Bronchial epithelial cell (primary cell): ENCODE results near the gene DLGAP1. TPM values are rescaled to one million over a fixed set of nuclear protein-coding genes. Genes with fewer than 3 reads are reported as not detected.
"Not testable (repeated sequence)": the region's sequence is repeated elsewhere in the genome, so short reads cannot be mapped to it uniquely, and the experiment has no call there.

ENCODE experiments used
- DNase-seq: peaks from one replicate; pipeline ENCODE4 v3.0.0-alpha.2; 2010; ENCODE audit warnings: low read depth
- FAIRE-seq: peaks from 2 replicates; lab custom pipeline; 2011; peaks lifted over from hg19 to GRCh38; lab: Jason Lieb, UNC
- H3K27me3 ChIP-seq: 2 replicates; pipeline ENCODE4 v1.5.1; 2011; ENCODE audit warnings: low read length; ENCODE audit not compliant: control insufficient read depth, insufficient read depth
- H3K36me3 ChIP-seq: 2 replicates; pipeline ENCODE4 v1.5.1; 2011; ENCODE audit warnings: low read length; ENCODE audit not compliant: control insufficient read depth, insufficient read depth
- H3K4me3 ChIP-seq: 2 replicates; pipeline ENCODE4 v1.5.1; 2011; ENCODE audit warnings: mild to moderate bottlenecking, low read depth, low read length, control low read depth
- total RNA-seq: library from RNA; depleted of rRNA; stranded (reverse); fragments of >200 nt; gene quantifications from 2 replicates; pipeline ENCODE4 v1.2.1, GENCODE V29; 2014
- TF ChIP-seq, protein P1 (sequence below): IDR thresholded peaks from 2 replicates; pipeline ENCODE4 v1.5.1; 2011; ENCODE audit warnings: mild to moderate bottlenecking, moderate library complexity, low read length, control low read depth, inconsistent platforms; ENCODE audit not compliant: insufficient read depth, severe bottlenecking

The DLGAP1 gene
- total RNA-seq, 1 donor from 2014 or later: not detected

DNA sequence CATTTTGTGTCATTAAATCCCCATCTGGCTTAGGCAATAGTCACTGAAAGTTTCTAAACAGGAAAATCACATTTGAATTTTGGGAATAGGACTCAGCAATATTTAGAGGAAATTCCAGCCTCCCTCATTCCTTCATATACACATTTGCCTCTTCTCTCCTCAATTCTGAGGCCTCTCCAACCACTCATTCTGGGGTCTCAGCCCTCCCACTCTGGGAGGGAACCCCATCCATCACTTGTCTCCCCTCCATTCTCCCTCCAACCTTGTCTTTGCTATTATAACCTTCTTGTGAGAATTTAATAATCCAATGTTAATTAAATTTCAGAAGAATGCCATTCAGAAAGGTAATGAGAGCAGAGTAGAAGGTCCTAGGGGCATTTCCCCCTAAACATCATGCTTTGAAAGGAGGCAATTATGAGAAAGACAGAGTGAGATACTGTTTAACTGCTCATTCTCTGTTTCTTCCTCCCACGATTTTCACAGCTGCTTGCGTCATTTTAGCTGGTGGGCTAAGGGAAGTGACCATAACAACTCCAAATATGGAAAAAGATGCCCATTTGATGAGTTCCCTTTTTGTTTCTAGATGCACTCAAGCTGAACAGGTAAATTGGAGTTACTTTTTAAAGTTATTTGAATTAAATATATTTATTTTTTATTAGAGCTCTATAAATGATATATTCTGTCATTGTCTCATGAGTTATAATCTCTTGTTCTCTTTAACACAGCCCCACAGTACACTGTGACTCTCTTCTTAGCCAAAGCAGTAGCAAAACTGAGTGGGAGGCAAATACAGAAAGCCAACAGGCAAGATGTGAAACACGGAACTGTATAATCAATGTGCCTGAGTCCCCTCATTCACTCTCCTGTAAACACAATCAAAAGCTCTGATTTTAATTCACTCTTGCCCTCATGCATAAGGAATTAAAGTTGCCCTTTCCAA, 135.1 kb downstream of the DLGAP1 start:
- Histone ChIP-seq H3K4me3 (no peak overlapping the region), H3K27me3 (no peaks in the 10 kb centered on the region), H3K36me3 (no peaks in the 10 kb centered on the region)
- DNase-seq (no peak), FAIRE-seq (no peak)
- TF ChIP-seq, protein P1, sequence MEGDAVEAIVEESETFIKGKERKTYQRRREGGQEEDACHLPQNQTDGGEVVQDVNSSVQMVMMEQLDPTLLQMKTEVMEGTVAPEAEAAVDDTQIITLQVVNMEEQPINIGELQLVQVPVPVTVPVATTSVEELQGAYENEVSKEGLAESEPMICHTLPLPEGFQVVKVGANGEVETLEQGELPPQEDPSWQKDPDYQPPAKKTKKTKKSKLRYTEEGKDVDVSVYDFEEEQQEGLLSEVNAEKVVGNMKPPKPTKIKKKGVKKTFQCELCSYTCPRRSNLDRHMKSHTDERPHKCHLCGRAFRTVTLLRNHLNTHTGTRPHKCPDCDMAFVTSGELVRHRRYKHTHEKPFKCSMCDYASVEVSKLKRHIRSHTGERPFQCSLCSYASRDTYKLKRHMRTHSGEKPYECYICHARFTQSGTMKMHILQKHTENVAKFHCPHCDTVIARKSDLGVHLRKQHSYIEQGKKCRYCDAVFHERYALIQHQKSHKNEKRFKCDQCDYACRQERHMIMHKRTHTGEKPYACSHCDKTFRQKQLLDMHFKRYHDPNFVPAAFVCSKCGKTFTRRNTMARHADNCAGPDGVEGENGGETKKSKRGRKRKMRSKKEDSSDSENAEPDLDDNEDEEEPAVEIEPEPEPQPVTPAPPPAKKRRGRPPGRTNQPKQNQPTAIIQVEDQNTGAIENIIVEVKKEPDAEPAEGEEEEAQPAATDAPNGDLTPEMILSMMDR: no peak

DNA sequence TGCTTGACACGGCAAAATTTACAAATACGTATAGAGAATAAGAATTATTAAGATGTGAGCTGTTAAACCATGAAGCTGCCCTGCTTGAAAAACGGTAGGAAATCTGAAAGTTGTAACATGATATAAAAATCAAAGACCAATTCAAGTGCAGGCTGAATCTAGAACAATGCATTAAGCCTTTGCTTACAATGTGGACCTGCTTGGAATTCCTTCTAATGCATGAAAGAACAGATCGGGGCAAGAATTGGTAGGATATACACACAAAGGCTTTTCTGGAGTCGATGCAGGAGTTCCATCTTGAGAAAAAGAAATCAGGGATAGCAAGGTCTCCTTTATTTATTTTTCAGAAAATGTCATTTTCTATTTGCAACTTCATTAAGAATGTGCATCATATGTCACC, 136.8 kb downstream of the DLGAP1 start:
- Histone ChIP-seq H3K36me3 (no peaks in the 10 kb centered on the region), H3K4me3 (no peak overlapping the region), H3K27me3 (no peaks in the 10 kb centered on the region)
- DNase-seq (no peak), FAIRE-seq (no peak)
- TF ChIP-seq, protein P1: no peak

DNA sequence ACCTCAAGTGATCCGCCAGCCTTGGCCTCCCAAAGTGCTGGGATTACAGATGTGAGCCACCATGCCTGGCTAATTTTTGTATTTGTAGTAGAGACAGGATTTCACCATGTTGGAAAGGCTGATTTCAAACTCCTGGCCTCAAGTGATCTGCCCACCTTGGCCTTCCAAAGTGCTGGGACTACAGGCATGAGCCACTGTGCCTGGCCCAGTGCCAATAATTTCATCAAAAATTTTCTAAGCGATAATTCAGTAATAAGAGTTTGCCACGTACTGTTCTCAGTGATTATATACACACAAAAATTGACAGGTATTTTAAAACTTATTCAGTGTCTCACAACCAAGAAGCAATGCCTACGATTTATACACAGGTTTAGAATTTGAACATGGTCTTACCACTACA, 143.2 kb downstream of the DLGAP1 start:
- H3K4me3 ChIP-seq, H3K27me3 ChIP-seq, DNase-seq, H3K36me3 ChIP-seq, FAIRE-seq: not testable (repeated sequence)

DNA sequence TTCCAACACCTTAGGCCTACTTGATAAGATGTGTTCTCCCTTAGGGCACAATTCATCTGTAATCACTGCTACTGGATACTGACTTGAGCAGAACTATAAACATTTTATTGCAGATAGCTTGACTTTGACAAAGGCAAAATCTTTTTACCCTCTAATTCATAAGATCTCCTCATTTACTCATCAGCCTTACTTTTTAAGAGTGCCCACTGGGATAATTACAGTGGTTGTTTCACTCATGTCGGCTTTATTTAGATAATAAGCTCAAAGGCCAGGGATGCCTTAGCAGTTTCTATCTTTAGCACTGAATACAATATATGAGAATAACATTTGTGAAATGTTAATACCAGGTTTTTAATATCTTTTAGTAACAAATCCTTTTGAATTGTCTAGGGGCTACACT, 144.0 kb downstream of the DLGAP1 start:
- FAIRE-seq: no peak

DNA sequence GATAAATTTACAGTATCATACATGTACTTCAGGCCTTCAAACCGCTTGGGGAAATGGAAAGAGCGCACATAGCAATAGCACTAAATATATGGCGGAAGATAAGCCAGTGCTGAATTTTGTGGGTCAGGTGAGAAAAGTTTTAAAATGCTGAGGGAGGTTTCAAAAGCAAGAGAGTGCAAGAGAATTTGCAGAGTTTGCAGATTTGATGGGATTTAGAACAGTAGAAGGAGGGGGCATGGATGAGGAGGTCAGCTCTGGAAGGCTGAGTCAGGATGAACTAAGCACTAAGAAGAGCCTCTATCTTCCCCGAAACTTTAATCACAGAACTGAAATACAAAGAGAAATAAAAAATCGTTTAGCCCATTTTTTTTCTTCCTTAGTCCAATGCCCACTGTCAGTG, 145.9 kb downstream of the DLGAP1 start:
- FAIRE-seq (no peak), DNase-seq (no peak)
- TF ChIP-seq, protein P1: no peak
- H3K4me3 ChIP-seq: no peak overlapping the region
- no peaks in the 10 kb centered on the region for H3K27me3 ChIP-seq
- H3K36me3 ChIP-seq: no peaks in the 10 kb centered on the region

More for the DNA sequence above, 144.0 kb downstream of the DLGAP1 start:
- DNase-seq: no peak
- TF ChIP-seq, protein P1: no peak
- Histone ChIP-seq H3K36me3 (no peaks in the 10 kb centered on the region), H3K27me3 (no peaks in the 10 kb centered on the region), H3K4me3 (no peak overlapping the region)

DNA sequence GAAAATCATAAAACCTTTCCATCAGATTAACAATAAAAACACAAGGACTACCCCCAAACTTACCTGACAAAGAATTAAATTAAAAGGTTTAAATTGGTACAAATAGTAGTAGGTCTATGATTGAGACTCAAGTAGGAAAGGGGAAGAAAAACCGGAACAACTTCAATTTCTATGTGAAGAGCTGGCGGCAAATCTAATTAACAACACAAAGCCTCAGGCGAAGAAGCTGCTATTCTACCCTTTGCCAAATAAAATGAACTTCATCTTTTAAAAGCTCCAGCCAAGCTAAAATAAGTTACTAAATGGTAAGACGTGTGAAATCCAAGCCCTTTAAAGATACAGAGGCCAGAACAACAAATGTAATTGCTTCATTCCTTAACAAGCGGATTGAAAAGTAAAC, 146.5 kb downstream of the DLGAP1 start:
- no peak for DNase-seq
- no peak for FAIRE-seq
- Histone ChIP-seq H3K4me3 (no peak overlapping the region), H3K27me3 (no peaks in the 10 kb centered on the region), H3K36me3 (no peaks in the 10 kb centered on the region)
- TF ChIP-seq, protein P1: no peak
